Adrenal gland (tissue), 12 donors: ENCODE data around the gene CEBPB. TPM values are rescaled to one million over a fixed set of nuclear protein-coding genes. Genes with fewer than 3 reads are reported as not detected.

Experiments used
- DNase-seq, 7 donors: peaks; one replicate each; pipeline ENCODE4 v3.0.0-alpha.2; 2019 to 2020
- H3K27ac ChIP-seq, 5 donors: fragments of 200-600 bp; sonication (generic) in 4 of 5; 1 replicate in 3 of 5; 2 replicates in 2 of 5; pipeline versions ENCODE4 v1.5.1 to v1.8.0; 2016 to 2020; ENCODE audit warnings: mild to moderate bottlenecking in 1 of 5
- H3K27me3 ChIP-seq: fragments of 200-600 bp; 2 replicates; pipeline ENCODE4 v1.8.0; 2021
- H3K36me3 ChIP-seq, 2 donors: fragments of 200-600 bp; replicated peaks in 1 of 2; 1 replicate in 1 of 2; 2 replicates in 1 of 2; pipeline versions ENCODE4 v1.5.1 to v1.8.0; 2018 to 2022
- H3K4me1 ChIP-seq, 2 donors: fragments of 200-600 bp; replicated peaks in 1 of 2; 1 replicate in 1 of 2; 2 replicates in 1 of 2; pipeline versions ENCODE4 v1.5.1 to v1.8.0; 2018 to 2021
- H3K4me3 ChIP-seq, 4 donors: fragments of 200-600 bp; sonication (generic) in 3 of 4; one replicate each; pipeline ENCODE4 v1.5.1; 2016 to 2018
- H3K9me3 ChIP-seq, 3 donors: fragments of 200-600 bp; sonication (generic) in 1 of 3; replicated peaks in 1 of 3; 1 replicate in 2 of 3; 2 replicates in 1 of 3; pipeline versions ENCODE4 v1.5.1 to v1.8.0; 2016 to 2021
- POLR2A ChIP-seq, 2 donors: fragments of 450-650 bp; IDR thresholded peaks; one replicate each; pipeline ENCODE4 v1.6.1; 2017; ENCODE audit warnings: antibody characterized with exemption in 2 of 2, mild to moderate bottlenecking in 2 of 2, moderate library complexity in 1 of 2
- WGBS, 4 donors: extraction: QIAGEN DNeasy Blood & Tissue Kit in 2 of 4; methylation state at CpG; one replicate each; pipeline versions ENCODE4 v1.1.5 to v1.1.7; 2013 to 2017; 5-methylcytosine and 5-hydroxymethylcytosine counted together
- intact Hi-C, 2 donors: fragments of 100-400 bp; cut with DNase I; formaldehyde crosslinking; loops; one replicate each; pipeline versions ENCODE4 v1.14.1 to v1.15.0; 2022 to 2023
- polyA plus RNA-seq, 3 donors: library from polyadenylated mRNA; stranded (reverse); fragments of 200-250 nt in 2 of 3; fragments of 350-450 nt in 1 of 3; fragmentation: Illumina TruSeq in 1 of 3; extraction: RNeasy Lipid Tissue Mini Kit (QIAGEN cat#74804) in 1 of 3; gene quantifications; one replicate each; pipeline ENCODE4 v1.2.3, GENCODE V29; 2013 to 2014
- total RNA-seq, 9 donors: library from RNA; depleted of rRNA in 4 of 9; stranded (reverse); fragments of >200 nt in 4 of 9; fragments of 120-200 nt in 1 of 9; fragmentation: NEBNext Ultra II Directional in 1 of 9; extraction: Animal tissue kit (Norgen Biotek cat#: 25700) in 1 of 9; gene quantifications; one replicate each; pipeline versions ENCODE4 v1.1.0 to v1.2.4, GENCODE V29; 2013 to 2023
- TF ChIP-seq, protein P1 (sequence below), 6 experiments: fragments of 450-650 bp in 4 of 6; fragments of 200-600 bp in 2 of 6; sonication (generic) in 1 of 6; IDR thresholded peaks; 1 replicate in 5 of 6; 2 replicates in 1 of 6; pipeline versions ENCODE4 v1.5.1 to v1.8.0; 2016 to 2021; ENCODE audit warnings: antibody characterized with exemption in 6 of 6, mild to moderate bottlenecking in 2 of 6, moderate library complexity in 1 of 6
- donor health status: healthy with polysubstance abuse.
- donor health status: Bipolar disorder and iron deficiency.
- donor health status: DM: yes; HTN: yes; CAD: no.
- donor health status: DM: no; HTN: no; CAD: no.
- donor health status: DM: no; HTN: no; CAD: no.
- donor health status: DM: yes; HTN: yes; CAD: no.

Gene CEBPB
- total and polyA plus RNA-seq, 12 donors, result 14.9 to 272 (median 207) TPM

DNA sequence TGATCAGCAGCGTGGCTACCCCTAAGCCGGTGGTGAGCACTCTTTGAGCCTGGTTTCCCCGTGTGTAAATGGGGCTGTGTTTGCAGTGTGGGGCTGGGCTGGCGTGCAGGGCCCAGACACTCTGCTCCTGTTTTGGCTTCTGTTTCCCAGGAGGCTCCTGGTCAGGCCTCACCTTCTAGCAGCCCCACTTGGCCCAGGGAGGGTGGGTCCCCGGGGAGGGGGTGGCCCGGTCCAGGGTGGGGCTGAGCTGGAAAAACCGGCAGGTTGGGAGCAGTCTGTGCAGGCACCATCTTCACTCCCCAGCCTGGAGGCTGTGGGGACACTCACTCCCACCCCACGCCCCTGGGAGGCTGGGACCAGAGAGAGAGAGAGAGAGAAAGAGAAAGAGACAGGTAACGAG is 25.3 kb downstream of the CEBPB start:
- Histone ChIP-seq H3K4me1 (no peaks in the 10 kb centered on the region), H3K36me3 (no peaks in the 10 kb centered on the region), H3K27ac (no peak overlapping the region), H3K27me3 (no peaks in the 10 kb centered on the region), H3K9me3 (no peaks in the 10 kb centered on the region), H3K4me3 (no peak overlapping the region)
- 80 to 87% (median 84%) methylated on average over 8 to 9 of the region's 9 CpGs for WGBS, 4 donors
- no peak for DNase-seq
- no peak for TF ChIP-seq POLR2A (IDR thresholded peaks at IDR 0.05)
- TF ChIP-seq, protein P1, sequence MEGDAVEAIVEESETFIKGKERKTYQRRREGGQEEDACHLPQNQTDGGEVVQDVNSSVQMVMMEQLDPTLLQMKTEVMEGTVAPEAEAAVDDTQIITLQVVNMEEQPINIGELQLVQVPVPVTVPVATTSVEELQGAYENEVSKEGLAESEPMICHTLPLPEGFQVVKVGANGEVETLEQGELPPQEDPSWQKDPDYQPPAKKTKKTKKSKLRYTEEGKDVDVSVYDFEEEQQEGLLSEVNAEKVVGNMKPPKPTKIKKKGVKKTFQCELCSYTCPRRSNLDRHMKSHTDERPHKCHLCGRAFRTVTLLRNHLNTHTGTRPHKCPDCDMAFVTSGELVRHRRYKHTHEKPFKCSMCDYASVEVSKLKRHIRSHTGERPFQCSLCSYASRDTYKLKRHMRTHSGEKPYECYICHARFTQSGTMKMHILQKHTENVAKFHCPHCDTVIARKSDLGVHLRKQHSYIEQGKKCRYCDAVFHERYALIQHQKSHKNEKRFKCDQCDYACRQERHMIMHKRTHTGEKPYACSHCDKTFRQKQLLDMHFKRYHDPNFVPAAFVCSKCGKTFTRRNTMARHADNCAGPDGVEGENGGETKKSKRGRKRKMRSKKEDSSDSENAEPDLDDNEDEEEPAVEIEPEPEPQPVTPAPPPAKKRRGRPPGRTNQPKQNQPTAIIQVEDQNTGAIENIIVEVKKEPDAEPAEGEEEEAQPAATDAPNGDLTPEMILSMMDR (IDR thresholded peaks at IDR 0.05), result no peak
- intact Hi-C loops, result no loop called here

DNA sequence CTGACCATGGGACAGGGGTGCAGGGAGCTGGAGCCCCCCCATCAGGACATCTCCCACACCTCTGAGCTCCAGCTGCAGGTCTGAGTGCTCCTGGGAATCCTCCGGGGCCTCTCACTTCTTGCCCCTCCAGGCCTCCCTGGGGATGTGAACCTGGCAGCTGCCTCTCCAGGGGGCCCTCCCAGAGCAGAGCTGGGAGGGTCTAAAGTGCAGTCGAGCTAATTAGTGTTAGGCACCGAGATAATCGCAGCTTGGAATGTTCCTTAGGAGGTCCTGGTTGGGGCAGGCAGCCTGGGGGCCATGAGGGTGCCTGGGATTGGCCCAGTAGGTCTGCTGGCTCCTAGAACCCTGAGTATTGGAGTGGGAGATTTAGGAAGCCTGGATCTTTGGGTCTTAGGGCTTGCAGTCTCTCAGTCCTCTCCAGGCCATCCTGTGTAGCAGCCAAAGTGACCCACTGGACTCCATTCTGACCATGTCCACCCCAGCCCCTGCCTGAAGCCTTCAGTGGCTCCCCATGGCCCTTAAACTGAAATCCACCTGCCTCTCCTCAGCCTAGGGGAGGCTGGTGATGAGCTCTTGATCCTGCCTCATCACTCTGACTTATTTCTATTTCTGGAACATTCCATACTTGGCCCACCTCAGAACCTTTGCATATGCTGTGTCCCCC is 26.0 kb downstream of the CEBPB start:
- Histone ChIP-seq H3K4me3 (no peak overlapping the region), H3K36me3 (no peaks in the 10 kb centered on the region), H3K27me3 (no peaks in the 10 kb centered on the region), H3K27ac (no peak overlapping the region), H3K9me3 (no peaks in the 10 kb centered on the region), H3K4me1 (peaks cover 0 to 6% of the 10 kb centered on the region in 2 donors)
- WGBS, 4 donors, result 69 to 86% (median 72%) methylated on average over 4 of the region's 4 CpGs; no CpG with 5 or more reads in 1 of the 4 donors
- intact Hi-C loops, result no loop called here
- no peak for TF ChIP-seq POLR2A (IDR thresholded peaks at IDR 0.05)
- TF ChIP-seq, protein P1 (IDR thresholded peaks at IDR 0.05), result no peak
- no peak for DNase-seq

DNA sequence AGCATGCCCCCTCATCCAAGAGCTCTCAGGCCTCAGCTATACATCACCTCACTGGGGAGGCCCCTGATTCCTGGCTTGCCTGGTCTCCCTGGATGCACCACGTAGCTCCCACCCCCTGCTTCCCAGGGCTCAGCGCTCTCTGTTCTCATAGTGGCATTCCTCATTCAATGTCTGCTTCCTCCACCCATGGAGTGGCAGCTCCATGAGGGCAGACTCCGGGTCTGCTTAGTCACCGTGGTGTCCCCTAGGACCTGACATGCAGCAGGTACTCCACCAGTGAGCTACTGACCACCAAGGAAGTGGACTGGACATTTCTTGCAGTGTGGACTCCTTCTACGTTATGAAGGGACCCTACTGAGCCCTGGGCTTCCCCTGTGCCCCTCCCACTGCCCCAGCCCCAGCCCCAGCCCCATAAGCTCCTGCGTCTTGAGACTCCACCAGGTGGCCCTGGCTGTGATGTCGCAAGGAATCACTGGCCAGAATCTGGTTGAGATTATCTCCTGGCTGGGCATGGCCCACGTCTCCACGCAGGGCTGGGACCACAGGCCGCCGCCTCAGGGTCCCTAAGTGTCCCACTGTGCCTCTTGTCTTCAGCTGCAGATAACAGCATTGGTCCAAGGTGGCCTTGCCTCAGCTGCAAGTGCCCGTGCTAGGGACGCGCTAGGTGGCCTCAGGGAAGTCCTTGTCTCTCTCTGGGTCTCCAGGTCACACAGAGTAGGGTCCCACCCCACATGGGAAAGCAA is 26.7 kb downstream of the CEBPB start:
- Histone ChIP-seq H3K27ac (no peak overlapping the region), H3K4me3 (no peak overlapping the region), H3K9me3 (no peaks in the 10 kb centered on the region), H3K36me3 (no peaks in the 10 kb centered on the region), H3K4me1 (peaks cover 0 to 6% of the 10 kb centered on the region in 2 donors), H3K27me3 (no peaks in the 10 kb centered on the region)
- intact Hi-C loops, result no loop called here
- TF ChIP-seq, protein P1 (IDR thresholded peaks at IDR 0.05), result no peak
- no peak for TF ChIP-seq POLR2A (IDR thresholded peaks at IDR 0.05)
- DNase-seq, result no peak
- WGBS, 4 donors, result 93 to 96% (median 95%) methylated on average over 6 to 14 of the region's 14 CpGs

DNA sequence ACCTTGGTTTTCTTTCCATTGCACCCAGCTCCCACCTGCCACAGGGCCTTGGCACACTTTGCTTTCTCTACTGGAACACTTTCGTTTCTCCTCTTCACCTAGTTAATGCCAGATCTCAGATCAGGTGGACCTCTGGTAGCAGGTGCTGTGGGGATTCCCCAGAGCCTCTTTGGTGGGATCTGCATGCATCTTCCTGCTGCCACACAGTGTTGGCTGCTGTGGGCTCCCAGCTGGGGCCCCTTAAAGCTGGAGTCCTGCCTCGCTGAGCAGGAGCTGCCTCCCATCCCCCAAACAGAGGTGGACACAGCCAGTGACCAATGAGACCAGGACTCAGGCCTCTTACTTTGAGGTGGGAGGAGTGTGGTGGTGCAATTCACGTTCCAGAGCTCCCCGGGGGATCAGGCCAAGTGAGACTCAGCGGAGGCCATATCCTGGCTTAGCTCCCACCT is 28.4 kb downstream of the CEBPB start:
- Histone ChIP-seq H3K9me3 (no peaks in the 10 kb centered on the region), H3K36me3 (no peaks in the 10 kb centered on the region), H3K4me1 (peaks cover 0 to 8% of the 10 kb centered on the region in 2 donors), H3K27ac (no peak overlapping the region), H3K4me3 (no peak overlapping the region), H3K27me3 (no peaks in the 10 kb centered on the region)
- no peak for DNase-seq
- 56 to 83% (median 77%) methylated on average over 5 of the region's 5 CpGs for WGBS, 4 donors
- intact Hi-C loops, result no loop called here
- no peak for TF ChIP-seq POLR2A (IDR thresholded peaks at IDR 0.05)
- TF ChIP-seq, protein P1 (IDR thresholded peaks at IDR 0.05), result no peak
